ENCODE measurements around the gene SLC6A2.

DNA sequence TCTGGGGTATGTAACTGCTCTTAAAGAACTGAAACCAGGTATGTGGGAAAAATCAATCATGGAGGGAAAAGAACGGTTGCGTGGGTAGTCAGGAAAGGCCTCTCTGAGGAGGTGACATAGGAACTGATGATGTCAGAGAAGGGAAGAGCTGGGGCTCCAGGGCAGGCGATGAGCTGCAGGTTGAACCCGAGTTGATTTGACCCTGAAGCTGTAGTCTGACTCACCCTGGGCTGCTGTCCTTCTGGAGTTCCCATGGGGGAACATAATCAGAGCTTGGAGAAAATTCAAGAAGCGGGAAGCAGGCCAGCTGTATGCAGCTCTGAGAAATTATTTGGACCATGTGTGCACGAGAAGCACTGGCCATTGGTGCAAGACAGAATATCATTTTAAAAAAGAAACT is 16.7 kb downstream of the SLC6A2 start:
- TF ChIP-seq CTCF (conservative IDR thresholded peaks at IDR 0.05; ENCODE audit: low read length): no peak
- no peak for TF ChIP-seq EZH2phosphoT487 (IDR thresholded peaks at IDR 0.05; ENCODE audit: borderline replicate concordance, low read depth, low read length)
